22Rv1 (cell line): ENCODE results near the gene LRRTM1.

ENCODE experiments used
- ZFX ChIP-seq: fragments of 450-650 bp; IDR thresholded peaks from 2 replicates; pipeline ENCODE4 v1.6.1; 2017; ENCODE audit warnings: antibody characterized with exemption, borderline replicate concordance
- TF ChIP-seq, protein P1 (sequence below): fragments of 450-650 bp; IDR thresholded peaks from 2 replicates; pipeline ENCODE4 v1.5.1; 2017; ENCODE audit warnings: mild to moderate bottlenecking

- TF ChIP-seq, protein P1, sequence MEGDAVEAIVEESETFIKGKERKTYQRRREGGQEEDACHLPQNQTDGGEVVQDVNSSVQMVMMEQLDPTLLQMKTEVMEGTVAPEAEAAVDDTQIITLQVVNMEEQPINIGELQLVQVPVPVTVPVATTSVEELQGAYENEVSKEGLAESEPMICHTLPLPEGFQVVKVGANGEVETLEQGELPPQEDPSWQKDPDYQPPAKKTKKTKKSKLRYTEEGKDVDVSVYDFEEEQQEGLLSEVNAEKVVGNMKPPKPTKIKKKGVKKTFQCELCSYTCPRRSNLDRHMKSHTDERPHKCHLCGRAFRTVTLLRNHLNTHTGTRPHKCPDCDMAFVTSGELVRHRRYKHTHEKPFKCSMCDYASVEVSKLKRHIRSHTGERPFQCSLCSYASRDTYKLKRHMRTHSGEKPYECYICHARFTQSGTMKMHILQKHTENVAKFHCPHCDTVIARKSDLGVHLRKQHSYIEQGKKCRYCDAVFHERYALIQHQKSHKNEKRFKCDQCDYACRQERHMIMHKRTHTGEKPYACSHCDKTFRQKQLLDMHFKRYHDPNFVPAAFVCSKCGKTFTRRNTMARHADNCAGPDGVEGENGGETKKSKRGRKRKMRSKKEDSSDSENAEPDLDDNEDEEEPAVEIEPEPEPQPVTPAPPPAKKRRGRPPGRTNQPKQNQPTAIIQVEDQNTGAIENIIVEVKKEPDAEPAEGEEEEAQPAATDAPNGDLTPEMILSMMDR = no peak
- no peak for TF ChIP-seq ZFX
Observed at GRCh38 chr2:80322311-80322920, 17.9 kb upstream of the LRRTM1 start.
